ENCODE data around the gene BOK. TPM values are rescaled to one million over a fixed set of nuclear protein-coding genes. Genes with fewer than 3 reads are reported as not detected.

The BOK gene
- total RNA-seq, 1 experiment from 2014 or later: 41.5 TPM

DNA sequence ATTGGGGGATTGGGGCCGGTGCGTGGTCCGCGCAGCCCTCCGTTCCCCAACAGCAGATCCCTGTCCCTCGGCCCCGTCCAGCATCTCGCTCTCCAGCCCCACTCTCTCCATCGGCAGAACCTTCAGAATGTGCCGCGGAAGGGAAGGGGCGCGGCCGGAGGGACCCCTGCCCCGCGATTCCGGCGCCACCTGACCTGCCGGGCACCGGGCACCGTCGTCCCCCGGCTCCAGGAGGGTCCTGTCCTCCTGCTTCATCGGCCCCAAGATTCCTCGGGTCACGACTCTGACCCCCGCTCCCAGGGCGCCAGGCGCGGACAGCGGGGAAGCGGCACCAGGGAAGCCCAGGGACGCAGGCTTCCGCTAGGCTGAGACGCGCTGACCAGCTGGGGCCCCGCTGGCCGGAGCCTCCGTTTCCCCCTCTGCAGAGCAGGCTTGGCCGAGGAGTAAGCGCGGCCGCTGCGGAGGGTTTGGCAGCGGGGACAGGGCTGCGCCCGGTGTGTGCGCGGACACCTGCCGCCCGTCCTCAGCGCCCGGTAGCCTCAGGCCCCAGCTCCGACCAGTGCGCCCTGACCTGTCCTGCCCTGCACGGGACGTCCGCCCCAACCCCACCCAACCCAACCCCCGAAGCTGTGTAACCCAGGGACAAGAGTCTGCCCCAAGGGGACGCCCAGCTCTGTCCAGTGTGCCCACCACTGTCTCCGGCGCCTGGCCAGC, 16.8 kb upstream of the BOK start:
- Histone ChIP-seq H3K4me1 (ENCODE audit: control insufficient read depth in 1 of 2, insufficient read depth in 2 of 2, low read length in 2 of 2) (peaks cover 7 to 22% of the 10 kb centered on the region in 2 experiments), H2AFZ (ENCODE audit: low read depth, low read length, poor library complexity, severe bottlenecking) (no peak overlapping the region), H3K4me2 (ENCODE audit: low read length) (0 out of 2 replicates have a peak overlapping the region, but pooled peaks have one; percentile 14), H3K9me2 (ENCODE audit: insufficient read depth) (no peaks in the 10 kb centered on the region), H3K9me3 (ENCODE audit: control insufficient read depth in 1 of 2, insufficient read depth in 1 of 2, low read depth in 1 of 2, low read length in 2 of 2) (no peaks in the 10 kb centered on the region), H3K79me2 (ENCODE audit: insufficient read depth, low read length) (no peaks in the 10 kb centered on the region), H4K20me1 (ENCODE audit: insufficient read depth) (no peaks in the 10 kb centered on the region), H3K36me3 (ENCODE audit: control insufficient read depth in 1 of 2, insufficient read depth in 2 of 2, low read length in 2 of 2) (no peaks in the 10 kb centered on the region), H3K27me3 (ENCODE audit: insufficient read depth, low read length) (no peaks in the 10 kb centered on the region), H3K27ac (ENCODE audit: low read depth, low read length) (no peak overlapping the region), H3K9ac (ENCODE audit: low read length) (no peak overlapping the region), H3K4me3 (replicated peaks in 1 of 2; ENCODE audit: low read depth in 1 of 2, low read length in 2 of 2) (no peak overlapping the region)
- no TSS peak for BruUV-seq (replicated peaks)
- no peak for DNase-seq (ENCODE audit: low read depth, low spot score)
- ATAC-seq: no peak
- ChIA-PET RAD21 (ENCODE audit: low non-redundant PET in 1 of 2, low total read pairs in 2 of 2, uncharacterized antibody in 2 of 2, unreplicated experiment in 2 of 2) (no interaction called here), CTCF (no interaction called here), POLR2A (interaction anchor here (0.6 kb wide), 1 partner anchor 17 kb away, joined by 3 read pairs; the partner anchor contains the start of gene BOK)
- TF ChIP-seq POLR2AphosphoS5 (IDR thresholded peaks at IDR 0.05; ENCODE audit: low read depth, low read length): no peak
- TF ChIP-seq REST (IDR thresholded peaks at IDR 0.05; ENCODE audit: low read depth): no peak
- TF ChIP-seq CBX3 (IDR thresholded peaks at IDR 0.05; ENCODE audit: low read depth): no peak
- TF ChIP-seq, protein P1, sequence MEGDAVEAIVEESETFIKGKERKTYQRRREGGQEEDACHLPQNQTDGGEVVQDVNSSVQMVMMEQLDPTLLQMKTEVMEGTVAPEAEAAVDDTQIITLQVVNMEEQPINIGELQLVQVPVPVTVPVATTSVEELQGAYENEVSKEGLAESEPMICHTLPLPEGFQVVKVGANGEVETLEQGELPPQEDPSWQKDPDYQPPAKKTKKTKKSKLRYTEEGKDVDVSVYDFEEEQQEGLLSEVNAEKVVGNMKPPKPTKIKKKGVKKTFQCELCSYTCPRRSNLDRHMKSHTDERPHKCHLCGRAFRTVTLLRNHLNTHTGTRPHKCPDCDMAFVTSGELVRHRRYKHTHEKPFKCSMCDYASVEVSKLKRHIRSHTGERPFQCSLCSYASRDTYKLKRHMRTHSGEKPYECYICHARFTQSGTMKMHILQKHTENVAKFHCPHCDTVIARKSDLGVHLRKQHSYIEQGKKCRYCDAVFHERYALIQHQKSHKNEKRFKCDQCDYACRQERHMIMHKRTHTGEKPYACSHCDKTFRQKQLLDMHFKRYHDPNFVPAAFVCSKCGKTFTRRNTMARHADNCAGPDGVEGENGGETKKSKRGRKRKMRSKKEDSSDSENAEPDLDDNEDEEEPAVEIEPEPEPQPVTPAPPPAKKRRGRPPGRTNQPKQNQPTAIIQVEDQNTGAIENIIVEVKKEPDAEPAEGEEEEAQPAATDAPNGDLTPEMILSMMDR (IDR thresholded peaks at IDR 0.05 in 2 of 3, conservative IDR thresholded peaks at IDR 0.05 in 1 of 3; ENCODE audit: borderline replicate concordance in 1 of 3, insufficient read depth in 1 of 3, low read depth in 2 of 3, low read length in 2 of 3): no peak
- intact Hi-C loops (cut with micrococcal nuclease): no loop called here

Measured in HCT116 (cell line).